GM19324 (cell line): Measurements from ENCODE around the gene PAIP1.
"Not testable (repeated sequence)": the region's sequence is repeated elsewhere in the genome, so short reads cannot be mapped to it uniquely, and the experiment has no call there.

Experiments
- ATAC-seq: cut with Tn5 transposase; IDR thresholded peaks from one replicate; pipeline ENCODE4 v1.9.1; 2021; ENCODE audit warnings: mild to moderate bottlenecking, moderate library complexity; ENCODE audit not compliant: unreplicated experiment, low FRiP score

Gene PAIP1

DNA sequence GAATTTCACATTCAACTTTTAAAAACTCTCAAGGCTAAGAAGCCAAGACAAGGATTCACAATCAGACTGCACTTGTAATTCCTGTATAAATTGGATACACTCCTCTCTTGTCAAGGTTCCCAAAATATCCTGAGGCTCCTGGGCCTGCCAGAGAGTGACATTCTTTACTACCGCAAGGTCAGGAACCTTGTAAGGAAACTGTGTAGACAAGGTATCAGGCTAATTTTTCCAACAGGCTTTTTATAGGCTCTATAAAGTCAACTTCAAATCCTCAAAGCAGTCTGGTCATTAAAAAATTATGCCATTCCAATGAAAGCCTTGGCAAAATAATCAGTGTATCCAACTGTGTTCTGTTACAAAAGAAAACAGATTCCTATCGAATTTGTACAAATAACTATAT, 15.5 kb upstream of the PAIP1 start:
- no peak for ATAC-seq

DNA sequence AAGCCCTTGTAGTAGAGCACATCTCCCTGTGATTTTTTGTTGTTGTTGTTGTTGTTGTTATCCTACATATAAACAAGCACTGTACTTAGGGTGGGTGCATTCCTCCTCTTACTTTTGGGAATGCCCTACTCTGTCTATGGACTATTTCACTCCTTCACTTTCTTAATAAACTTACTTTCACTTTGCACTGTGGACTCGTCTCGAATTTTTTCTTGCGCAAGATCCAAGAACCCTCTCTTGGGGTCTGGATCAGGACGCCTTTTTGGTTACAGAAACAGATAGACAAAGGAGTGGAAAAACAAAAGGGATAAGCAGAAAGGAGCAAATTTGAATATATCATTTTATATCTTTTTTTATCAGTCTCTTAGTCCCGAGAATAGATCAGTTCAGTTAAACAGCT, 14.4 kb upstream of the PAIP1 start:
- no peak for ATAC-seq

DNA sequence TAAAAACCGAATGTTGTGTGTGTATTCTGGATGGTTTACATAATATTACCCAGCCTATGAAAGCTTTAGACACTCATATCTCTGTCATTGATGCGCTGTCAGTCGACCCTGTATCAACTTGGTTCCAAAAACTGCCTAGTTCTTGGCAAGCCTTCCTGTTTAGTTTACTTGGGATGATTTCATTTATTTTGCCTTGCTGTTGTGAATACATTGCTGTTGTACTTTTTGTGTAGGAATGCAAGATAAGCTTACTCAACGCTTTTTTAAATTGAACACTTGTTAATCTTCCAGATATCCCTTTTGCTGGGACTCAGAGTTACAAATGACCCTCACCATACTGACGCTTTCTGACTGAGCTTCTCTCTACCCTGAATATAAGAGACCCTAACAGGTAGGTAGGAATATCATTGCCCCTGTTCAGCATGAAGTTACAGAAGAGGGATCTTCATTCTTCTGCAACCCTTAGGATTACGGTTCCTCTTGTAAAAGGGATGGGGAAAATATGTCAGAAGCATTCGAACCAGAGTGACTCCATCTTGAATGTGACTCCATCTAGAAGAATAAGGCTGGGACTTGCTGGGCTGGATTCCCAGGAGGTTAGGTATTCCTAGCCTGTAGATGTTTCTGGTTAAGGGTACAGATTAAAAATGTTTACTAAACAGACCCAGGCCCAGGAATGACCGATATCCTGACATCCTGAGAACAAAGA, 13.7 kb upstream of the PAIP1 start:
- no peak for ATAC-seq

DNA sequence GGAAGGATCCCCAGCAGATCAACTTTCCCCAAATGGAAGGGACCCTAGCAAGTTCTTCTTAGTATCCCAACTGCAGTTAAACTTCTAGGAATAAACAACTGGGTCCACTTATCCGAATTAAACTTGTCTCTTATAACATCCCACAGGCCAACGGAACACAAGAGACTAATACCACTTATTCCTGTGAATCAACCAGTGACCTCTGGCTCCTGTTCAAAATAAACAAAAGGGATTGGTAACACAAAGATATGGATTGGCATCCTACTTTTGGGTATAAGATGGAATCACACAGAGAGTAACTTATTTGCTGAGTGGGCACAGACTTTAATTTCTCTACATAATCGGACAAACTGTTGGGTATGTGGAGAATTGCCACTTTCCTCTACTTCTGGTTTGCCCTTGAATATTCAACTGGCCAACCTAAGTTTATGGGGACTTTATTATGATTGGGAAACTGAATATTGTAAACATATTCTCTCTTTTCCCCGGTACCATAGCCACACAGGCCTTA, 12.4 kb upstream of the PAIP1 start:
- no peak for ATAC-seq

DNA sequence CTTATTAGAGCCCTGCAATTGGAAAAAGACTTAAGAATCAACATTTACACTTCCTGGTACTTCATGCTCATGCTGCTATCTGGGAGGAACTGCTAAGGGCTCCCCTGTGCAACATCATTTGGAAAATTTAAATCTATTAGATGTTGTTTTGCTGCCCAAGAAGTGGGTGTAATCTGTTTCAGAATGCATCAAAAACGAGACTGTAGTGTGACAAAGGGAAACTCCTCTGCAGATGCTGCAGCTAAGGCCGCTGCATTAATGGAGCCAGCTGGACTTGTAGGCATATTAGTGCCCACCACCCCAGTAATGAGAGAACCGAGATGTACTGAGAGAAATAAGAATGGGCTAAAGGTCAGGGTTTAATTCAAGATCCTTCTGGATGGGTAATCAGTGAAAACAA, 11.1 kb upstream of the PAIP1 start:
- no peak for ATAC-seq

DNA sequence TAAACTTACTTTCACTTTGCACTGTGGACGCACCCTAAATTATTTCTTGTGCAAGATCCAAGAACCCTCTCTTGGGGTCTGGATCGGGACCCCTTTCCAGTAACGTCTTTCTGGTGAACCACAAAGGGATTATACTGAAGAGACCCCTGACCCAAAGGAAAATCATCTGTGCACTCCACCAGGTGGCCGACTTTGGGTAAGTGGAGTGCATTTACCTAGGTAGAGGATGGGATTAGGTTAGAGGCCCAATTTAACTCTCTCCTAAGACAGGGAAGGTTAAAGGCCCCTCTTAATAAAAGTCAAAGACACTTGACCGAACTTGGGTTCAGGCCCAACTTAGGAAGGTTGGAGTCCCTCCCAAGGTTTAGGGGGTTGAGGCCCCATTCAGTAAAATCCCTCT, 8.2 kb upstream of the PAIP1 start:
- ATAC-seq = no peak

DNA sequence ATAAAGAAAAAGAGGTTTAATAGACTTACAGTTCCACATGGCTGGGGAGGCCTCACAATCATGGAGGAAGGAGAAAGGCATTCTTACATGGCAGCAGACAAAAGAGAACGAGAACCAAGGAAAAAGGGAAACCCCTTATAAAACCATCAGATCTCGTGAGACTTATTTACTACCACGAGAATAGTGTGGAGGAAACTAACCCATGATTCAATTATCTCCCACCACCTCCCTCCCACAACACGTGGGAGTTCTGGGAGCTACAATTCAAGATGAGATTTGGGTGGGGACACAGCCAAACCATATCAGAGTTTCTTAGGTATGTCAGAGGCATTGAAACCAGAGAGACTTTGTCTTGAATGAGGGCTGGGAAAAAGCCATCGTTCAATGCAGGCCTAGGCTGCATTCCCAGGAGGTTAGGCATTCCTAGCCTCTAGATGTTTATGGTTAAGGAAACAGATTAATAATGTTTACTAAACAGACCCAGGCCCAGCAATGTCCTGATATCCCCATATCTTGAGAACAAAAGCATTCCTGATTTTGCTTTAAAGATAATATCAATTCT, 7.5 kb upstream of the PAIP1 start:
- no peak for ATAC-seq

DNA sequence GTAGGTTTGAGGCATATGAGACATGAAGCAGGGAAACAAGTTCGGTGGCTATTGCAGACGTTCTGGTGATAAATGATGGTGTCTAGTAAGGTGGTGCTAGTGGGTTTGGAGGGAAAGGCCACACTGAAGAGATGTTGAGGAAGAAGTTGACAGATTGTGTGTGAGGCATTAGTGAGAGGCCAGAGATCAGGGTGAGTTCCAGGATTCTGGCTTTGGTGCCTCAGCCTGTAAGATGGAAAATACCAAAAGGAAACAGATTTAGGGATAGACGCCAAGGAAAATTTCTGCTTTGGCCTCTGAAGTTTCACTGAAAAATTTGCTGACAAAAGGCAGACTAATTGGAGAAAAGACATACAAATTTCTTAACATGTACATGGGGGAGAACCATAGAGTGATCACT, 6.4 kb upstream of the PAIP1 start:
- no peak for ATAC-seq

DNA sequence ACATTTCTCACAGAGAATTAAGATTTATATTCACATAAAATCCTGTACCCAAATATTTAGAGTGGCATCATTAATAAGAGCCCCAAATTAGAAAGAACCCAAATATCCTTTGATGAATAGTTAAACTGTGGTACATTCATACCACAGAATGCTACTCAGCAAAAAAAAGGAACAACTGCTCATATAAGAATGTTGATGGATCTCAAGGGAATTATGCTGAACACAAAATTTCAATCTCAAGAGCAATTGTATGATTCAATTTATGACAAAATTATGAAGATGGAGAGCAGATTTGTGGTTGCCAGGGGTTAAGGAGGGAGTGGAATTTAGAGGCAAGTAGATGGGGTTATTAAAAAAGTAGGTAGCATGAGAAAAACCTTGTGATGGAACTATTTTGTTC, 4.5 kb upstream of the PAIP1 start:
- ATAC-seq = no peak

DNA sequence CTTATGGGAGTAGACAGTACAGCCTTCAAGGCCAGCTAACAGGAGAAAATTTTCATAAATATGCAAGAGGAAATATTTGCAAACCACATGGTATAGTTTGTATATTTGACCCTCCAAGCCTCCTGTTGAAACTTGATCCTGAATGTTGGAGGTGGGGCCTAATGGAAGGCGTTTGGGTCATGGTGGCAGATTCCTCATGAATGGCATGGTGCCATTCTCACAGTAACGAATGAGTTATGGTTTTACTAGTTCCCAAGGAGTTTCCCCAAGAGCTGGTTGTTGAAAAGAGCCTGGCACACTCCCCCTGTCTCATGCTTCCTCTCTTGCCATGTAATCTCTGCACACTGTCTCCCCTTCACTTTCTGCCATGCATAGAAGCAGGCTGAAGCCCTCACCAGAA, 3.3 kb upstream of the PAIP1 start:
- ATAC-seq = no peak

DNA sequence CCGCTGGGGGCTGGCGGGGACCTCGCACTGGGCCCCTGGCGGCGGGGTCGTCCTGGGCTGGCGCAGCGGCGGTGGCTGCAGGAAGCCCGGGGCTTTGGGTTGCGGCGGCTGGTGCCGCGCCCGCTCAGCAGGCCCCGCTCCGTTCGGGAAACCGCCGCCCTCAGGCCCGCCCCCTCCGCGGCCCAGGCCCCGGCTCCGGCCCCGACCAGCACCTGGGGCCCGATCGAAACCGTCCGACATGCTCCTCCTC, 345 bp downstream of the PAIP1 start:
- peak; percentile 96 for ATAC-seq

DNA sequence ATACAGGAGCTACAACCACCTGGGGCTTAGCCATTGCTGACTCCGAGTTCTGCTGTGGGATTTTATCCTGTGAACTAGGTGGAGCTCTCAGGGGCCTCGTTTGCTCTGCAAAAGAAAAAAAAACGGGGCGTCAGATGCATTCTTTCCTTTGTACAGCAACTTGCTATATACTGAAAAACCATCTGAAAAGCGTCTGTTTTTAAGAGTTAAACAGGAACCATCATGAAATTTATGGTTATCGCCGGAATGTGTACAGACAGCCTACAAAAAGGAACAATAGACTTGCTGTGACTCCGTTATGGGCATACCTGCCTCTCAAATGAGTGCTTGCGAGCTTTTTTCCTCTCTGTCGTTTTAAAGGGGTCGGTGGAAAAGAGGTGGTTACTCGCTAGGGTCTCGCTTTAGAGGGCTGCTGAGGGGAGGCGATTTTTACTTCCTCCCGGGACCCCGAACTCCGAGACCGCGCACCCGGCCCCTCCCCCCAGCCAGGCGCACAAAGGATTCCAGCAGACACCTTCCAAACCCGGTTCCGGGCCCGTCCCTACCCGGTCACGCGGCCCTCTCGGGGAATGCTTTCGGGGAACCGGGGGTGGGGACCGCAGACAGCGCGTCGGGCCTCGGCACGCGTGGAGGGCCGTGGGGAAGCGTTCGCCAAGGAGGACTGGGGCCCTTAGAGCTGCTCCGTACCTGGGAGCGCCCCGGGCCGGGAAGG, 826 bp downstream of the PAIP1 start:
- ATAC-seq = no peak

DNA sequence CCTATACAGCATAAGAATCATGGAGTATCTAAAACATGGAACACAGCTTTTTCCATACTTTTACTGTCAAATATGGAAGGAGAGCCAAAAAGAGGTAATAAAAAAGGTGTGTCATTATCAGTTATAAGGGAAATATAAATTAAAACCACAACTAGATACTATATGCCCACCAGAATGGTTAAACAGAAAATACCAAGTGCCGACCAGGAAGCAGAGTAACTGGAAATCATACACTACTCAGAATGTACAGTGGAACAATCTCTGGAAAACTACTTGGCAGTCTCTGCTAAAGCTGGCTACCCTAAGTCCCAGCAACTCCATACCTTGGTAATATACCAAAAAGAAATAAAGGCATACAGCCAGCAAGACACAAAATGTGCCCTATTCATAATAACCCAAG, 2.4 kb downstream of the PAIP1 start:
- no peak for ATAC-seq

DNA sequence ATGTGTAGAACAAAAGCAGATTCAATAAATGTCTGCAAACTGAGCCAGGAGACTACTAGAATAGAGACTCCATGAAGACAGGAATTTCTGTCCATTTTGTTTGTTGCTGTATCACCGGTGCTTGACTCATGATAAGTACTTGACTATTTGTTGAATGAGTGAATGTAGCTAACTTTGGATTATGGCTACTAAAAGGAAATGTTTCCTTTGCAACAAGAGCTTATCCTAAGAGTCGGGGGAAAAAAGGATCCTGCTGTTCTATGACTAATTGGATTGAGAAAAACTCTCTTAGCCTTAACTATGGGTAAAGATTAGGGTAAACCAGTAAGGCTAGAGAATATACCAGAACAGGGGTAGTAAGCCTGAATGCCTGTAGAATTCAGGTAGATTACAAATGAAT, 3.5 kb downstream of the PAIP1 start:
- ATAC-seq = no peak

DNA sequence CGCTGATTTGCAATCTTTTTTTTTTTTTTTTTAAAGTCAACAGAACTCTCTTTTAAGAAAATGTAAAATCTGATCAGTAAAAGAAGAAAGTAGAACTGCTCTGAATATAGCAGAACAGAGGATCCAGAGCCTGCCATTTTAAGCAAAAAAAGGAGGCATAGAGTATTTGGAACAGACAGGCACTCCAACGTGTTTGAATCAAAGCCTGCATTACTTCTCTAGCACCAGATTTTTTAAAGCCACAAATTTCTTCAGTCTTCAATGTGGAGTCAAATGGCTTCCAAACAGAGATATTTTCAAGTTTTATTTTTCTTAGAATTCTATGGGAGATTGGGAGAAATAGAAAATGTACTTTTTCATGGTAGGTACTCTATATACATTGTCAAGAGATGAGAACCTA, 5.1 kb downstream of the PAIP1 start:
- ATAC-seq = no peak

DNA sequence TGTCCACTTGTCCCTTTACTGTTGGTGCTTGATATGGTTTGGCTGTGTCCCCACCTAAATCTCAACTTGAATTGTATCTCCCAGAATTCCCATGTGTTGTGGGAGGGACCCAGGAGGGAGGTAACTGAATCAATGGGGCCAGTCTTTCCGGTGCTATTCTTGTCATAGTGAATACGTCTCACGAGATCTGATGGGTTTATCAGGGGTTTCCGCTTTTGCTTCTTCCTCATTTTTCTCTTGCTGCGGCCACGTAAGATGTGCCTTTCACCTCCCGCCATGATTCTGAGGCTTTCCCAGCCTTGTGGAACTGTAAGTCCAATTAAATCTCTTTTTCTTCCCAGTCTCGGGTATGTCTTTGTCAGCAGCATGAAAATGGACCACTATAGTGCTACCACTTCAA, 7.6 kb downstream of the PAIP1 start:
- ATAC-seq = not testable (repeated sequence)

DNA sequence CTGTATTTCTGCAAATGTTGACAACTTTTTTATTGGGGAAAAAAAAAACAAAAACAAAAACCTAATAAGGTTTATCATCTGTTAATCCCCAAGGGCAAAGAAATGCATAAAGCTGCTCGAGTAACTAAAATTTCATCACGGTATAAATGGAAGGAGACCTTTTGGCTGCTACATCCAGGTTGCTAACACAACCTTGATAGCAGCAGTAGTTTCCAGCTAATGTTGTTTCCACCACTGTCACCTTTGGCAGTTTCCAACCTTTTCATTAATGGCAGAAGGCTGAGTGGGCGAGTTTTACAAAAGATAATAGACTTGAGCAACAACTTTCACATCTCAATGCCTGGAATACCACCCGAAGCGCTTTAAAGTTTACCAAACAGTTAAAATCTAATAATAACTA, 8.5 kb downstream of the PAIP1 start:
- ATAC-seq = no peak

DNA sequence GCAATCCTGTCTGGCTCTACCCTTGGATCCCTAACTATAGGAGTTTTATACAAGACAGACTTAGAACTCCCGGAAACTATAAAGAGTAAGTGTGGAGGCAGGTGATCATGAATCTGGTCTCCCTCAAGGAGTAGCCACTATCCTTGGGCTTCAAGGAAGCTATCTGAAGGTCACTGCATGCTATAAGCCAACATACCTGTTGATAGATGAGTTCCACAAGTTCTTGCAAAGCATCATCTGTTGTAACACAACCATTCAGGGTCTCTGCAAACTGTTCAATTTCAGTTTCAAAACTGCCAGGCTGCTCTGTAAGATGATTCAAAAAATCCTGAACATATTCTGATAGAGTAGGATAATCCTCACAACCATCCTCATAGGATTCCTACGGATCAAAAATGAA, 9.3 kb downstream of the PAIP1 start:
- no peak for ATAC-seq

DNA sequence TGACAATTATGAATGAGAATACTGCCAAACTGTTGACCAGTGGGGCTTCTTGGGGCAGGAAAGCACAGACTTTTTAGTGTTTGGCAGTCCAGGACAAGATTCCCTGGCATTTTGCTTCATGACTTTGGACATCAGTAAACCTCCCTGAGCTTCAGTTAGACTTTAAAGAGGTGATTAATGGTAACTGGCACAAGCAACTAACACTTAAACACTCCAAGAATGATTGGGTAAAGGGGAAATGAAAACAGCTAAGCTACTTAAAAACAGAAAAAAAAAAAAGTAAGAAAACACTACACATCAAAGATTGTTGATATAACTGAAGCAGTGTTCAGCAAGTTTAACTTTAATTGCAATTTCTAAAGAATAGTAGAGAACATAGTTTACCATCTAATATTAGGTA, 13.4 kb downstream of the PAIP1 start:
- no peak for ATAC-seq

DNA sequence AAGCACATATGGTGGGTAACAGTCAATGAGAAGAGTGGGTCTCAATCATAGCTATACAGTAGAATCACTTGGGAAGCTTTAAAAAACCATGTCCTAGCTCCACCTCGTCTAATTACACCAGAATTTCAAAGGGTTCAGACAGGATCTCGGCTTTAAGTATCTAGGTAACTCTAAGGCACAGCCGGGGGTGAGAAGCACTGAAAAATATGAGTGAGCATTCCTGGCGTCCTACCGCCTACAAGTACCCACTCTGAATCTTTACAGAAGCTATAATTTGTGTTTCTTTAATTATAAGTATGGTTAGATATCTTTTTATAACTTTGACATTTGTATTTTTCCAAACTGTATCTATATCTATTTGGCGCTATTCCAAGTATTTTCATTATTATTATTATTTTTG, 16.1 kb downstream of the PAIP1 start:
- no peak for ATAC-seq

DNA sequence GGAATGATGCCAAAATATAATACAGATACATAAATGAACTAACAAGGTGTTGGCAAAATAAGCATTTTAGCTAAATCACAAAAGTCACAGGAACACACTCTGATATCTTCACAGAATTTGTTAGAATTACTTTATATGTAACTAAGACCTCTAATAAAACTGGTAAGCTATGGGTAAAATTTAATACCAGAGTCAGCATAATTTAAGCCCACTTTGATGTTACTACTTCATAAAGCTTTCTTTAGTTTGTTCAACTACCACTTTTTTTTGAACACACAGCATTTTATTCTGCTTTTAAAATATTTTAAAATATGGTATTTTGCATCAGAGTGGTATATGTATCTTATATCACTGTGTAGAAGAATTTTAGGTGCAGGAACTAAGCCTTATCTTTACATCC, 19.9 kb downstream of the PAIP1 start:
- ATAC-seq = no peak

DNA sequence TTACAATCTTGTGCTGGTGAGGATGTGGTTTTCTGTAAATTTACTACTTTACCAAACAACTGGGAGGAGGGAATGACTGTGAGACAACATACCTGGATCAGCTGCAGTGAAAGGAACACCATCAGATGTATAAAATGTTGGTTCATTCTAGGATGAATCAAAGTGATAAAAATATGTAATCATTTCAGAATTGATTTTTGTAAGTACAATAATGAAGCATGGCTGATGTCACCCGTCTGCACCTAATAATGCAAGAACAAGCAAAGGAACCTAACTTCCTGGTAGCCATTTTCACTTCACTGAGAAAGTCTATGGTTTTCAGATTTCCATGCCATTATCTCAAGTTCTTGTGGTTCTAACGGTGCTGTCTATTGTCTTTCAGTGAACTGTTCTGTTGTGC, 23.2 kb downstream of the PAIP1 start:
- ATAC-seq = no peak
